ENCODE results near the gene CIRBP. TPM values are rescaled to one million over a fixed set of nuclear protein-coding genes. Genes with fewer than 3 reads are reported as not detected.

CIRBP gene
- total and polyA plus RNA-seq, 3 donors from 2014 or later = 483 to 661 (median 621) TPM

DNA sequence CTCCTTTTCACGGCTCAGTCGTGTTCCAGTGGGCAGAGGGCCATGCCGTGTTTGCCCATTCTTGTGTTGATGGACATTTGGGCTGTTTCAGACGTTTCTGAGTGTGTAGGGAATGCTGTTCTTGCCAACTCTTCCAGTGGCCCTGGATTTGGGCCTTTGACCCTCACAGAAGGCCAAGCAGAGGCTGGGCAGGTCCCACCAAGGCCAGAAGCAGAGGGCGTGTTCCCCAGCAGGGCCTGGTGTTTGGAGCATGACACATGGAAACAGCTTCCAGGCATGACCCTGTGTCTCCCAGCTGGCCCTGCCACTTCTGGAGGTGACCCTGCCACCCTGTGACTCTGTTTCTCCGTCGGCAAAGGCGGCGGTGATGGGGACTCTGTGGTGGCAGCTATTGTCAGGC lies 52.4 kb downstream of the CIRBP start:
- DNase-seq = no peak
- H3K4me3 ChIP-seq = no peak overlapping the region
- no peak overlapping the region for H3K27ac ChIP-seq
- peaks cover 8% of the 10 kb centered on the region for H3K4me1 ChIP-seq
- H3K9me3 ChIP-seq = no peaks in the 10 kb centered on the region
- H3K27me3 ChIP-seq = no peaks in the 10 kb centered on the region
- 84 to 87% methylated on average over 9 of the region's 9 CpGs for WGBS, 2 donors
- TF ChIP-seq POLR2A (IDR thresholded peaks at IDR 0.05) = no peak
- TF ChIP-seq, protein P1, sequence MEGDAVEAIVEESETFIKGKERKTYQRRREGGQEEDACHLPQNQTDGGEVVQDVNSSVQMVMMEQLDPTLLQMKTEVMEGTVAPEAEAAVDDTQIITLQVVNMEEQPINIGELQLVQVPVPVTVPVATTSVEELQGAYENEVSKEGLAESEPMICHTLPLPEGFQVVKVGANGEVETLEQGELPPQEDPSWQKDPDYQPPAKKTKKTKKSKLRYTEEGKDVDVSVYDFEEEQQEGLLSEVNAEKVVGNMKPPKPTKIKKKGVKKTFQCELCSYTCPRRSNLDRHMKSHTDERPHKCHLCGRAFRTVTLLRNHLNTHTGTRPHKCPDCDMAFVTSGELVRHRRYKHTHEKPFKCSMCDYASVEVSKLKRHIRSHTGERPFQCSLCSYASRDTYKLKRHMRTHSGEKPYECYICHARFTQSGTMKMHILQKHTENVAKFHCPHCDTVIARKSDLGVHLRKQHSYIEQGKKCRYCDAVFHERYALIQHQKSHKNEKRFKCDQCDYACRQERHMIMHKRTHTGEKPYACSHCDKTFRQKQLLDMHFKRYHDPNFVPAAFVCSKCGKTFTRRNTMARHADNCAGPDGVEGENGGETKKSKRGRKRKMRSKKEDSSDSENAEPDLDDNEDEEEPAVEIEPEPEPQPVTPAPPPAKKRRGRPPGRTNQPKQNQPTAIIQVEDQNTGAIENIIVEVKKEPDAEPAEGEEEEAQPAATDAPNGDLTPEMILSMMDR (IDR thresholded peaks at IDR 0.05) = no peak
- intact Hi-C loops (cut with DNase I; ENCODE audit: low total_unique reads) = no loop called here
- H3K36me3 ChIP-seq (ENCODE audit: low read depth, missing control alignments) = no peaks in the 10 kb centered on the region

DNA sequence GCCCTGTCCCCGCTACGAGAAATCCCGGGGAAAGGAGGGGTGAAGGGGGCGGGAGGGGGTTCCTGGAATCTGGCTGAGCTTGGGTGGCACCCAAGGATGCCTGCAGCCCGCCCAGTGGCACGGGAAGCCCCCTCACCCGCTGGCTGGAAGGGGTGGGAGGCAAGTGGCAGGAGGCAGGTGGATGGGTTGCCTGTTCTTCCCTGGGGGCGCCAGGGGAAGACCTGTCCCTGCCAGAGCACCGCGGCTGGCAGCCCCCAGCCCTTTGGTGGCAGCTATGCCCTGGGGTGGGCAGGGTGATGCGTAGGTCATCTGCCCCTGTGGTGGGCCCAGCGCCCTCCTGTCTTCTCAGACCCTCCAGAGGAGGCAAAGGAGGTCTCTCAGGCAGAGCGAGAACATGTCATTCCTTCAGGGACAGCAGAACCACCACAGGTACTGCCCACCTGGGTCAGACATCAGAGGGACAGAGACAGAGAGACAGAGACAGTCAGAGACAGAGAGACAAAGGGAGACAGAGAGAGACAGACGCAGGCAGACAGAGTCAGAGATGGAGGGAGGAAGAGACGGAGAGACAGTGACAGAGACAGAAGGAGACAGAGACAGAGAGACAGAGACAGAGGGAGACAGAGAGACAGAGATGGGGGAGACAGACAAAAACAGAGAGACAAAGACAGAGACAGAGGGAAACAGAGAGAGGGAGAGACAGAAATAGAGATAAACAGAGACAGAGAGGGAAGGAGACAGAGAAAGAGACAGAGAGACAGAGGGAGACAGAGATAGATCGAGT lies 53.3 kb downstream of the CIRBP start:
- Histone ChIP-seq H3K9me3 (no peaks in the 10 kb centered on the region), H3K4me3 (no peak overlapping the region), H3K4me1 (peaks cover 8% of the 10 kb centered on the region), H3K27me3 (no peaks in the 10 kb centered on the region), H3K27ac (no peak overlapping the region), H3K36me3 (ENCODE audit: low read depth, missing control alignments) (no peaks in the 10 kb centered on the region)
- intact Hi-C loops (cut with DNase I; ENCODE audit: low total_unique reads) = no loop called here
- no peak for DNase-seq
- WGBS, 2 donors = 91 to 93% methylated on average over 8 to 14 of the region's 16 CpGs
- TF ChIP-seq POLR2A (IDR thresholded peaks at IDR 0.05) = no peak
- TF ChIP-seq, protein P1 (IDR thresholded peaks at IDR 0.05) = no peak

DNA sequence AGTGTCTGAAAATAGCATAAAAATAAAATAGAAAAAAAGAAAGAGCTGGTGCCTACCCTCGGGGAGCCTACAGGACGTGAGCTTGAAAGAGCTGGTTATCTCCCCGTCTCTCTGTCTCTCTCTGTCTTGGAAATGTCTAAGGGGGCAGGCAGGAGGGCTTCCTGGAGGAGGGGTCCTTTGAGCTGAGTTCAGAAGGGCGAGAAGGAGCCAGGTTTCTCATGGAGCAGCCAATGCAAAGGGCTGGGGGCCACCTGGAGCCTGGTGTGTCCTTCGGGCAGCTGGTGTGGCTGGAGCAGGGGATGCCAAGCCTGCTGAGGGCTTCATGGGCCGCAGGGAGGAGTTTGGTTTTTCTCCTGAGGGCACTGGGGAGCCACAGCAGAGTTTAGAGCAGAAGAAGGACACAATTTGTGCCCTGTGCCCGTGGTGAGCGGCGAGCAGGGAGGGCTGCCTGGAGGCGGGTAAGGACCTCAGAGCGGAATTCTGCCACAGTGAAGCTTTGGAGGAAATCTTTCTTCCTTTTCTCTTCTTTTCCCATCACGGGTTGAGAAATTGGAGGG lies 55.2 kb downstream of the CIRBP start:
- H3K27me3 ChIP-seq = no peaks in the 10 kb centered on the region
- TF ChIP-seq POLR2A (IDR thresholded peaks at IDR 0.05) = no peak
- TF ChIP-seq, protein P1 (IDR thresholded peaks at IDR 0.05) = no peak
- intact Hi-C loops (cut with DNase I; ENCODE audit: low total_unique reads) = no loop called here
- peak overlapping the region; percentile 48 to 64 for H3K4me3 ChIP-seq
- WGBS, 2 donors = 70 to 76% methylated on average over 12 of the region's 12 CpGs
- peaks cover 8% of the 10 kb centered on the region for H3K4me1 ChIP-seq
- peak overlapping the region; percentile 50 to 58 for H3K27ac ChIP-seq
- H3K36me3 ChIP-seq (ENCODE audit: low read depth, missing control alignments) = no peaks in the 10 kb centered on the region
- H3K9me3 ChIP-seq = no peaks in the 10 kb centered on the region
- no peak for DNase-seq

Other genes with a start within 250 kb of the CIRBP start
- 100 to 1,000 TPM; 339 to 405 TPM for gene TMEM259, start 248.2 kb upstream of the CIRBP start, total RNA-seq
- gene TMEM259, start 248.2 kb upstream of the CIRBP start, polyA plus RNA-seq (ENCODE audit: insufficient read depth, low read depth, low replicate concordance) = 164 TPM
- not detected for gene RNU6-2, start 247.8 kb upstream of the CIRBP start, total RNA-seq
- gene RNU6-2, start 247.8 kb upstream of the CIRBP start, polyA plus RNA-seq (ENCODE audit: insufficient read depth, low read depth, low replicate concordance) = not detected
- 10 to 100 TPM; 19.1 to 28.0 TPM for gene CNN2, start 242.7 kb upstream of the CIRBP start, total RNA-seq
- gene CNN2, start 242.7 kb upstream of the CIRBP start, polyA plus RNA-seq (ENCODE audit: insufficient read depth, low read depth, low replicate concordance) = 36.4 TPM
- 10 to 100 TPM; 12.1 to 14.6 TPM for gene ABCA7, start 229.2 kb upstream of the CIRBP start, total RNA-seq
- 7.3 TPM for gene ABCA7, start 229.2 kb upstream of the CIRBP start, polyA plus RNA-seq (ENCODE audit: insufficient read depth, low read depth, low replicate concordance)
- gene ARHGAP45, start 202.2 kb upstream of the CIRBP start, total RNA-seq = 10 to 100 TPM; 20.7 to 31.7 TPM
- 14.1 TPM for gene ARHGAP45, start 202.2 kb upstream of the CIRBP start, polyA plus RNA-seq (ENCODE audit: insufficient read depth, low read depth, low replicate concordance)
- gene POLR2E, start 174.0 kb upstream of the CIRBP start, total RNA-seq = 100 to 1,000 TPM in 1 of 2 donors, 10 to 100 TPM in 1; 96.5 to 143 TPM
- 246 TPM for gene POLR2E, start 174.0 kb upstream of the CIRBP start, polyA plus RNA-seq (ENCODE audit: insufficient read depth, low read depth, low replicate concordance)
- 1,000 to 10,000 TPM; 1,153 to 1,773 TPM for gene GPX4, start 165.3 kb upstream of the CIRBP start, total RNA-seq
- gene GPX4, start 165.3 kb upstream of the CIRBP start, polyA plus RNA-seq (ENCODE audit: insufficient read depth, low read depth, low replicate concordance) = 1,893 TPM
- 10 to 100 TPM; 58.9 to 65.0 TPM for gene SBNO2, start 95.1 kb upstream of the CIRBP start, total RNA-seq
- 34.3 TPM for gene SBNO2, start 95.1 kb upstream of the CIRBP start, polyA plus RNA-seq (ENCODE audit: insufficient read depth, low read depth, low replicate concordance)
- 100 to 1,000 TPM; 194 to 209 TPM for gene STK11, start 63.6 kb upstream of the CIRBP start, total RNA-seq
- 197 TPM for gene STK11, start 63.6 kb upstream of the CIRBP start, polyA plus RNA-seq (ENCODE audit: insufficient read depth, low read depth, low replicate concordance)
- gene CBARP, start 31.3 kb upstream of the CIRBP start, total RNA-seq = 1 to 10 TPM; 5.2 to 6.6 TPM
- gene CBARP, start 31.3 kb upstream of the CIRBP start, polyA plus RNA-seq (ENCODE audit: insufficient read depth, low read depth, low replicate concordance) = 1.5 TPM
- 100 to 1,000 TPM; 104 to 166 TPM for gene ATP5F1D, start 27.6 kb upstream of the CIRBP start, total RNA-seq
- 94.5 TPM for gene ATP5F1D, start 27.6 kb upstream of the CIRBP start, polyA plus RNA-seq (ENCODE audit: insufficient read depth, low read depth, low replicate concordance)
- 10 to 100 TPM; 38.2 to 42.4 TPM for gene MIDN, start 20.7 kb upstream of the CIRBP start, total RNA-seq
- 30.3 TPM for gene MIDN, start 20.7 kb upstream of the CIRBP start, polyA plus RNA-seq (ENCODE audit: insufficient read depth, low read depth, low replicate concordance)
- 100 to 1,000 TPM; 111 to 128 TPM for gene FAM174C, start 6.2 kb downstream of the CIRBP start, total RNA-seq
- gene FAM174C, start 6.2 kb downstream of the CIRBP start, polyA plus RNA-seq (ENCODE audit: insufficient read depth, low read depth, low replicate concordance) = 51.6 TPM
- gene EFNA2, start 16.5 kb downstream of the CIRBP start, total RNA-seq = 1 to 10 TPM; 1.5 to 2.9 TPM
- gene EFNA2, start 16.5 kb downstream of the CIRBP start, polyA plus RNA-seq (ENCODE audit: insufficient read depth, low read depth, low replicate concordance) = 0.61 TPM
- 100 to 1,000 TPM; 170 to 176 TPM for gene NDUFS7, start 114.6 kb downstream of the CIRBP start, total RNA-seq
- 172 TPM for gene NDUFS7, start 114.6 kb downstream of the CIRBP start, polyA plus RNA-seq (ENCODE audit: insufficient read depth, low read depth, low replicate concordance)
- gene GAMT, start 132.2 kb downstream of the CIRBP start, total RNA-seq = 100 to 1,000 TPM; 144 to 191 TPM
- 92.2 TPM for gene GAMT, start 132.2 kb downstream of the CIRBP start, polyA plus RNA-seq (ENCODE audit: insufficient read depth, low read depth, low replicate concordance)
- 10 to 100 TPM; 97.9 to 99.6 TPM for gene DAZAP1, start 138.3 kb downstream of the CIRBP start, total RNA-seq
- gene DAZAP1, start 138.3 kb downstream of the CIRBP start, polyA plus RNA-seq (ENCODE audit: insufficient read depth, low read depth, low replicate concordance) = 215 TPM
- 1,000 to 10,000 TPM; 1,248 to 1,750 TPM for gene RPS15, start 169.1 kb downstream of the CIRBP start, total RNA-seq
- gene RPS15, start 169.1 kb downstream of the CIRBP start, polyA plus RNA-seq (ENCODE audit: insufficient read depth, low read depth, low replicate concordance) = 768 TPM
- 1 to 10 TPM; 4.6 to 5.9 TPM for gene APC2, start 180.8 kb downstream of the CIRBP start, total RNA-seq
- 2.8 TPM for gene APC2, start 180.8 kb downstream of the CIRBP start, polyA plus RNA-seq (ENCODE audit: insufficient read depth, low read depth, low replicate concordance)
- 10 to 100 TPM; 55.4 to 72.5 TPM for gene C19orf25, start 209.9 kb downstream of the CIRBP start, total RNA-seq
- gene C19orf25, start 209.9 kb downstream of the CIRBP start, polyA plus RNA-seq (ENCODE audit: insufficient read depth, low read depth, low replicate concordance) = 39.3 TPM
- 100 to 1,000 TPM; 108 to 203 TPM for gene PCSK4, start 221.0 kb downstream of the CIRBP start, total RNA-seq
- 179 TPM for gene PCSK4, start 221.0 kb downstream of the CIRBP start, polyA plus RNA-seq (ENCODE audit: insufficient read depth, low read depth, low replicate concordance)
- 100 to 1,000 TPM; 429 to 454 TPM for gene REEP6, start 221.8 kb downstream of the CIRBP start, total RNA-seq
- gene REEP6, start 221.8 kb downstream of the CIRBP start, polyA plus RNA-seq (ENCODE audit: insufficient read depth, low read depth, low replicate concordance) = 386 TPM
- gene ADAMTSL5, start 243.7 kb downstream of the CIRBP start, total RNA-seq = 10 to 100 TPM; 10.7 to 17.9 TPM
- gene ADAMTSL5, start 243.7 kb downstream of the CIRBP start, polyA plus RNA-seq (ENCODE audit: insufficient read depth, low read depth, low replicate concordance) = 7.2 TPM